ENCODE results near the gene SPATA9. TPM values are rescaled to one million over a fixed set of nuclear protein-coding genes. Genes with fewer than 3 reads are reported as not detected.

SPATA9 gene
- total RNA-seq, 1 experiment from 2014 or later: 0.15 TPM

- intact Hi-C loops (cut with micrococcal nuclease; ENCODE audit: unreplicated experiment): no loop called here
- ATAC-seq (peak; percentile 92), DNase-seq (ENCODE audit: low read depth, low spot score) (no peak)
- H3K4me3 ChIP-seq (ENCODE audit: low read depth in 2 of 2, low read length in 2 of 2): peak overlapping the region in 1 of 2 experiments; percentile 24; a peak in 2 of 4 replicates
- POLR2A ChIA-PET: interaction anchor here (0.6 to 0.9 kb wide), 2 partner anchors 32 to 34 kb away, joined by 3 to 4 read pairs; no protein-coding TSS in a partner anchor
- no peaks in the 10 kb centered on the region for H3K36me3 ChIP-seq (ENCODE audit: control insufficient read depth, insufficient read depth, low read length)
- peaks cover 20% of the 10 kb centered on the region; the same call in 1 of the 2 replicates for H3K4me1 ChIP-seq (ENCODE audit: control insufficient read depth, insufficient read depth, low read length)
- H3K9me3 ChIP-seq (ENCODE audit: control insufficient read depth, insufficient read depth, low read depth, low read length): no peaks in the 10 kb centered on the region
- H3K27ac ChIP-seq (ENCODE audit: low read length): peak overlapping the region; percentile 61
- no peaks in the 10 kb centered on the region for H3K27me3 ChIP-seq (ENCODE audit: control insufficient read depth, insufficient read depth, low read length)
- in situ Hi-C loops (cut with HindIII; ENCODE audit: low pct_unique_long_range_greater_than_20kb, low sequenced_read_pairs): no loop called here
- BruUV-seq (replicated peaks): no TSS peak
- CTCF ChIA-PET: interaction anchor here (1.0 kb wide), 1 partner anchor 51 kb away, joined by 3 read pairs; the partner anchor contains the start of gene RFESD
- TF ChIP-seq TCF7L2 (IDR thresholded peaks at IDR 0.05; ENCODE audit: low read depth, low read length) (no peak), POLR2AphosphoS5 (IDR thresholded peaks at IDR 0.05; ENCODE audit: low read depth, low read length) (no peak), SIN3A (IDR thresholded peaks at IDR 0.05; ENCODE audit: borderline replicate concordance, insufficient read depth, low read depth, low read length) (no peak), REST (IDR thresholded peaks at IDR 0.05; ENCODE audit: insufficient read depth in 1 of 2, low read depth in 2 of 2, low read length in 1 of 2) (no peak), CTCF (IDR thresholded peaks at IDR 0.05) (no peak)
Measured at GRCh38 chr5:95697781-95698681, 15.2 kb upstream of the SPATA9 start.

- DNase-seq (ENCODE audit: low read depth, low spot score) (no peak), ATAC-seq (no peak)
- CTCF ChIA-PET: no interaction called here
- Histone ChIP-seq H3K27me3 (ENCODE audit: control insufficient read depth, insufficient read depth, low read length) (no peaks in the 10 kb centered on the region), H3K36me3 (ENCODE audit: control insufficient read depth, insufficient read depth, low read length) (no peaks in the 10 kb centered on the region), H3K4me3 (ENCODE audit: low read depth in 2 of 2, low read length in 2 of 2) (no peak overlapping the region), H3K9me3 (ENCODE audit: control insufficient read depth, insufficient read depth, low read depth, low read length) (no peaks in the 10 kb centered on the region), H3K4me1 (ENCODE audit: control insufficient read depth, insufficient read depth, low read length) (no peaks in the 10 kb centered on the region), H3K27ac (ENCODE audit: low read length) (no peak overlapping the region)
- POLR2A ChIA-PET: no interaction called here
- TF ChIP-seq POLR2AphosphoS5 (IDR thresholded peaks at IDR 0.05; ENCODE audit: low read depth, low read length) (no peak), TCF7L2 (IDR thresholded peaks at IDR 0.05; ENCODE audit: low read depth, low read length) (no peak), CTCF (IDR thresholded peaks at IDR 0.05) (no peak), REST (IDR thresholded peaks at IDR 0.05; ENCODE audit: insufficient read depth in 1 of 2, low read depth in 2 of 2, low read length in 1 of 2) (no peak), SIN3A (IDR thresholded peaks at IDR 0.05; ENCODE audit: borderline replicate concordance, insufficient read depth, low read depth, low read length) (no peak)
- in situ Hi-C loops (cut with HindIII; ENCODE audit: low pct_unique_long_range_greater_than_20kb, low sequenced_read_pairs): no loop called here
- intact Hi-C loops (cut with micrococcal nuclease; ENCODE audit: unreplicated experiment): no loop called here
- no TSS peak for BruUV-seq (replicated peaks)
Measured at GRCh38 chr5:95690333-95690732, 7.5 kb upstream of the SPATA9 start.
